Testis (tissue), 3 donors: ENCODE data around the gene MTSS2. TPM values are rescaled to one million over a fixed set of nuclear protein-coding genes. Genes with fewer than 3 reads are reported as not detected.
A peak's percentile ranks its signal among the peaks of the same experiment; 100 is the strongest.

Source experiments
- DNase-seq: peaks from one replicate; pipeline ENCODE4 v3.0.0-alpha.2; 2019
- H3K27ac ChIP-seq, 2 donors: fragments of 200-600 bp; sonication (generic); one replicate each; pipeline ENCODE4 v1.5.1; 2019
- H3K27me3 ChIP-seq: fragments of 200-600 bp; sonication (generic); one replicate; pipeline ENCODE4 v1.5.1; 2019
- H3K36me3 ChIP-seq: fragments of 200-600 bp; sonication (generic); one replicate; pipeline ENCODE4 v1.5.1; 2017; ENCODE audit warnings: low read depth; ENCODE audit errors: missing control alignments
- H3K4me1 ChIP-seq: fragments of 200-600 bp; sonication (generic); one replicate; pipeline ENCODE4 v1.5.1; 2019
- H3K4me3 ChIP-seq, 2 donors: fragments of 200-600 bp; sonication (generic); one replicate each; pipeline ENCODE4 v1.5.1; 2017 to 2019
- H3K9me3 ChIP-seq: fragments of 200-600 bp; sonication (generic); one replicate; pipeline ENCODE4 v1.5.1; 2017
- POLR2A ChIP-seq: fragments of 450-650 bp; IDR thresholded peaks from one replicate; pipeline ENCODE4 v1.6.1; 2017; ENCODE audit warnings: antibody characterized with exemption, mild to moderate bottlenecking, moderate library complexity
- WGBS, 2 donors: methylation state at CpG; one replicate each; pipeline ENCODE4 v1.1.5; 2018; 5-methylcytosine and 5-hydroxymethylcytosine counted together
- intact Hi-C: fragments of 100-400 bp; cut with DNase I; formaldehyde crosslinking; loops from one replicate; pipeline ENCODE4 v1.15.1; 2023; ENCODE audit warnings: low total_unique reads
- polyA plus RNA-seq: library from polyadenylated mRNA; stranded (reverse); fragments of 350-450 nt; fragmentation: Illumina TruSeq; extraction: RNeasy Lipid Tissue Mini Kit (QIAGEN cat#74804); gene quantifications from one replicate; pipeline ENCODE4 v1.2.3, GENCODE V29; 2014; ENCODE audit warnings: low read depth, low replicate concordance; ENCODE audit not compliant: insufficient read depth
- total RNA-seq, 2 donors: library from RNA; depleted of rRNA; stranded (reverse); fragments of >200 nt; gene quantifications; one replicate each; pipeline ENCODE4 v1.2.3, GENCODE V29; 2016
- TF ChIP-seq, protein P1 (sequence below), 3 experiments: fragments of 450-650 bp in 2 of 3; fragments of 200-600 bp in 1 of 3; sonication (generic) in 1 of 3; IDR thresholded peaks; one replicate each; pipeline ENCODE4 v1.5.1; 2016 to 2019; ENCODE audit warnings: antibody characterized with exemption in 3 of 3, mild to moderate bottlenecking in 2 of 3, moderate library complexity in 1 of 3

Gene MTSS2
- total and polyA plus RNA-seq, 3 donors from 2014 or later: 24.6 to 28.7 (median 25.6) TPM

DNA sequence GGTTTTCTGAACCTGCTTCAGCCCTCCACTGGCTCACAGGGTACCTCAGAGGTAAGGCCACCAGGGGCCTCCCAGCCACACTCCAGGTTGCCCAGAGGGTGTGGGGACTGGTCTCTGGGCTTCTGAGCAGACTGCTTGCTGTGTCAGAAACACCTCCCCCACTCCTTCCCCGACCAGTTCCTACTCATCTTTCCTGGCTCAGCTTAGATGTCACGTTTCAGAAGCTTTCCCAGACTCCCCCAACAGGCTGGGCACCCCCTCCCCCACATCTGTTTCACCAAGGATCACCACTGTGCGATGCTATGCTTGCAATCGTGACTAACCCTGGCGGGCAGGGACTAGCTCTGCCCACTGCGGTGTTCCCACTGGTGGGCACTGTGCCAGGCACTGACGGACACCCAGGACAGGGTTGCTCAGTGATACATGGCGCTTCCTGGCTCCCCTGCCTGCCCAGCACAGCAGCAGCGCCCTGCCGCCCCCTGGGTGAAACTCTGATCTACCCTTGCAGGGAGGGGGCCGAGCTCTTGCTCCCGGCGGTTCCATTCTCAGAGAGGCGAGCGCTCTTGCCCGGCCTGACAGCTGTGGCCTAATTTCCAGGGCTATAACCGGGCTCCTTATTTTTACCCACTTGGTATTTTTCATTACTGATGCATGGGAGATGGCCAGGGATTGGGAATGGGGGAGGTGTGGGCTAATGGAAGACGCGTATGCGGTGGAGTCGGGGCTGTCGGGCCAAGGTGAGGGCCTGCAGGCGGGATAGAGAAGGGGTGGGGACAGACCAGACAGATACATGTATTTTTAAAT lies 29.4 kb upstream of the MTSS2 start:
- peak; percentile 68 for DNase-seq
- H3K27me3 ChIP-seq: no peaks in the 10 kb centered on the region
- peaks cover 23% of the 10 kb centered on the region for H3K4me1 ChIP-seq
- 43 to 66% methylated on average over 23 of the region's 23 CpGs for WGBS, 2 donors
- H3K4me3 ChIP-seq: no peak overlapping the region
- intact Hi-C loops: no loop called here
- no peaks in the 10 kb centered on the region for H3K36me3 ChIP-seq
- TF ChIP-seq, protein P1, sequence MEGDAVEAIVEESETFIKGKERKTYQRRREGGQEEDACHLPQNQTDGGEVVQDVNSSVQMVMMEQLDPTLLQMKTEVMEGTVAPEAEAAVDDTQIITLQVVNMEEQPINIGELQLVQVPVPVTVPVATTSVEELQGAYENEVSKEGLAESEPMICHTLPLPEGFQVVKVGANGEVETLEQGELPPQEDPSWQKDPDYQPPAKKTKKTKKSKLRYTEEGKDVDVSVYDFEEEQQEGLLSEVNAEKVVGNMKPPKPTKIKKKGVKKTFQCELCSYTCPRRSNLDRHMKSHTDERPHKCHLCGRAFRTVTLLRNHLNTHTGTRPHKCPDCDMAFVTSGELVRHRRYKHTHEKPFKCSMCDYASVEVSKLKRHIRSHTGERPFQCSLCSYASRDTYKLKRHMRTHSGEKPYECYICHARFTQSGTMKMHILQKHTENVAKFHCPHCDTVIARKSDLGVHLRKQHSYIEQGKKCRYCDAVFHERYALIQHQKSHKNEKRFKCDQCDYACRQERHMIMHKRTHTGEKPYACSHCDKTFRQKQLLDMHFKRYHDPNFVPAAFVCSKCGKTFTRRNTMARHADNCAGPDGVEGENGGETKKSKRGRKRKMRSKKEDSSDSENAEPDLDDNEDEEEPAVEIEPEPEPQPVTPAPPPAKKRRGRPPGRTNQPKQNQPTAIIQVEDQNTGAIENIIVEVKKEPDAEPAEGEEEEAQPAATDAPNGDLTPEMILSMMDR (IDR thresholded peaks at IDR 0.05): no peak
- no peak for TF ChIP-seq POLR2A
- H3K27ac ChIP-seq: peak overlapping the region; percentile 14 to 51
- no peaks in the 10 kb centered on the region for H3K9me3 ChIP-seq

DNA sequence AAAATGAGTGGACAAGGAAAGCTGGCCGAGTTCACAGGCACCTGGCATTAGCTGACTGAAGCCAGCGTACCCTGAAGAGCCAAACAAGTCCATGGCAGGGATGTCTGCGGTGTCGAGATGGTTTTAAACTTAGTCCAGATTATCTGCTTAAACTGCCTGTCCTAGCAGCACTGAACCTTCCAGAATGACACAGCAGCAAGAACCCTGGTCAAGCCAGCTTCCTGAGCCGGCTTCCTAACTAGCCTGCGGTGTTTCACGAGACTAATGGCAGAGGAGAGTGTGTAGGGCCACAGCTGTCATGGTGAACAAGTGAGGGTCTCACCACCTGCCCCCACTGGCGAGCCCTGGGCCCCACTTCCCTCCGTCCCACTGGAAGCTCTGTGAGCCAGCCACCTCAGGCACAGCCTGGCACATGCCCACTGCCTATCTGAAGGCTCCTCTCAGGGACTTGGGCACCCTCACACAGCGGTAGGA lies 28.8 kb upstream of the MTSS2 start:
- no peaks in the 10 kb centered on the region for H3K36me3 ChIP-seq
- no peak for TF ChIP-seq POLR2A
- TF ChIP-seq, protein P1 (IDR thresholded peaks at IDR 0.05): no peak
- H3K27ac ChIP-seq: peak overlapping the region; percentile 10 to 14
- no peak for DNase-seq
- intact Hi-C loops: no loop called here
- no peaks in the 10 kb centered on the region for H3K9me3 ChIP-seq
- 83 to 92% methylated on average over 9 to 10 of the region's 10 CpGs for WGBS, 2 donors
- no peaks in the 10 kb centered on the region for H3K27me3 ChIP-seq
- peaks cover 23% of the 10 kb centered on the region for H3K4me1 ChIP-seq
- no peak overlapping the region for H3K4me3 ChIP-seq

DNA sequence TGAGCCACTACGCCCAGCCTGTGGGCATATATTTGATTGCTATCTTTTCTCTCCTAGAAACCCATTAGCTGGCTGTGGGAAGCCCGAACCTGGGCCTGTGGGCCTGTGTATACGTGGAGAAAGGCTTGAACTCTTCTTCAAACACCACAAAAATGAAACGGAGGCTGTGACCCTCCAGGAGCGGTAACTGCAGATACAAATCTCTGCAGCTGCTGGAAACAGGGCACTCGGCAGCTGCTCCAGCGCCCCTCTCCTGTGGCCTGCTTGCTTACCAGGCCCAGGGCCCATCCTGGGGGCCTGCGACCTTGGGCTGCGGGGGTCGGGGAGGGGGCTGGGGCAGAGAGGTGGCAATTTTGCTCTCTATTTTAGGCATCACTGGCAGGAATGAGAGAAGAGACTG lies 28.0 kb upstream of the MTSS2 start:
- Histone ChIP-seq H3K4me1 (peaks cover 23% of the 10 kb centered on the region), H3K36me3 (no peaks in the 10 kb centered on the region), H3K27me3 (no peaks in the 10 kb centered on the region), H3K4me3 (no peak overlapping the region), H3K9me3 (no peaks in the 10 kb centered on the region), H3K27ac (no peak overlapping the region)
- intact Hi-C loops: no loop called here
- DNase-seq: no peak
- TF ChIP-seq, protein P1 (IDR thresholded peaks at IDR 0.05): no peak
- no peak for TF ChIP-seq POLR2A
- WGBS, 2 donors: 89 to 93% methylated on average over 10 of the region's 10 CpGs

DNA sequence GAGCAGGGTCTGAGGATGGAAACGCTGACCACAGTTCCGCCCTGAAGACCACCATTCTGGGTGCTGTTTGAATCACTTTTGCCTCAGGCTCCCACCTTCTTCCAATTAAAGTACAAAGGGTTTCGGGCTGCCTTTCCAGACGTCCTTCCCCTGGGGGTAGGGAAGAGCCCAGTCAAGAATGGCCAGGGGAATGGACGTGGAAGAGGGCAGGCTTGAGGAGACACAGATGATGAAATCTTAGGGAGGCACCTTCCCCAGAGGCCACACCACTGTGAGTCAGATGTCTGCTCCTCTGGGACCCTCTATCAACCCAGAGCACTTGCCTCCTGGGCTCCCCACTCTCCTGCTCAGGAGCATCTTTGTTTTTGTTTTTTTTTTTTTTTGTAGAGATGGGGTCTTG lies 27.5 kb upstream of the MTSS2 start:
- no peak overlapping the region for H3K27ac ChIP-seq

More for the DNA sequence above, 27.5 kb upstream of the MTSS2 start:
- 71 to 90% methylated on average over 5 of the region's 5 CpGs for WGBS, 2 donors
- Histone ChIP-seq H3K27me3 (no peaks in the 10 kb centered on the region), H3K4me3 (no peak overlapping the region), H3K4me1 (peaks cover 23% of the 10 kb centered on the region), H3K9me3 (no peaks in the 10 kb centered on the region), H3K36me3 (no peaks in the 10 kb centered on the region)
- intact Hi-C loops: no loop called here
- DNase-seq: no peak
- TF ChIP-seq, protein P1 (IDR thresholded peaks at IDR 0.05): no peak
